Kidney capillary endothelial cell (primary cell): Measurements from ENCODE around the gene NRCAM.

Source experiments
- DNase-seq: peaks from one replicate; pipeline ENCODE4 v3.0.0-alpha.2; 2018; ENCODE audit warnings: low spot score

Gene NRCAM

GRCh38 chr7:108129018-108129965 is 326.9 kb downstream of the NRCAM start:
- no peak for DNase-seq

GRCh38 chr7:108128514-108128913 is 327.7 kb downstream of the NRCAM start:
- no peak for DNase-seq

- no peak for DNase-seq
These were observed 328.8 kb downstream of the NRCAM start for GRCh38 chr7:108127461-108127860.

- no peak for DNase-seq
These were observed 331.4 kb downstream of the NRCAM start for GRCh38 chr7:108124820-108125219.

GRCh38 chr7:108122181-108122580 is 334.1 kb downstream of the NRCAM start:
- no peak for DNase-seq

GRCh38 chr7:108120933-108121332 is 335.3 kb downstream of the NRCAM start:
- no peak for DNase-seq

GRCh38 chr7:108120196-108120595 is 336.0 kb downstream of the NRCAM start:
- no peak for DNase-seq

GRCh38 chr7:108118959-108119358 is 337.3 kb downstream of the NRCAM start:
- DNase-seq = no peak

GRCh38 chr7:108114117-108114841 is 342.0 kb downstream of the NRCAM start:
- peak; percentile 53 for DNase-seq

GRCh38 chr7:108112683-108113082 is 343.6 kb downstream of the NRCAM start:
- no peak for DNase-seq

- DNase-seq = no peak
These were observed 346.9 kb downstream of the NRCAM start for GRCh38 chr7:108109221-108109908.

GRCh38 chr7:108108131-108108530 is 348.1 kb downstream of the NRCAM start:
- DNase-seq = no peak

- DNase-seq = no peak
These were observed 351.9 kb downstream of the NRCAM start for GRCh38 chr7:108104324-108104723.

- DNase-seq = peak; percentile 51
These were observed 352.5 kb downstream of the NRCAM start for GRCh38 chr7:108103558-108104298.

- no peak for DNase-seq
These were observed 353.4 kb downstream of the NRCAM start for GRCh38 chr7:108102671-108103312.

- no peak for DNase-seq
These were observed 354.5 kb downstream of the NRCAM start for GRCh38 chr7:108101759-108102158.

- DNase-seq = no peak
These were observed 356.5 kb downstream of the NRCAM start for GRCh38 chr7:108099713-108100112.

GRCh38 chr7:108097703-108098102 is 358.5 kb downstream of the NRCAM start:
- no peak for DNase-seq
